HG03060 (cell line): ENCODE measurements around the gene TAOK1.
"Not testable (repeated sequence)": the region's sequence is repeated elsewhere in the genome, so short reads cannot be mapped to it uniquely, and the experiment has no call there.

Experiments used
- ATAC-seq: cut with Tn5 transposase; IDR thresholded peaks from one replicate; pipeline ENCODE4 v1.9.1; 2021; ENCODE audit warnings: low read depth, moderate number of reproducible peaks; ENCODE audit not compliant: unreplicated experiment

TAOK1 gene

DNA sequence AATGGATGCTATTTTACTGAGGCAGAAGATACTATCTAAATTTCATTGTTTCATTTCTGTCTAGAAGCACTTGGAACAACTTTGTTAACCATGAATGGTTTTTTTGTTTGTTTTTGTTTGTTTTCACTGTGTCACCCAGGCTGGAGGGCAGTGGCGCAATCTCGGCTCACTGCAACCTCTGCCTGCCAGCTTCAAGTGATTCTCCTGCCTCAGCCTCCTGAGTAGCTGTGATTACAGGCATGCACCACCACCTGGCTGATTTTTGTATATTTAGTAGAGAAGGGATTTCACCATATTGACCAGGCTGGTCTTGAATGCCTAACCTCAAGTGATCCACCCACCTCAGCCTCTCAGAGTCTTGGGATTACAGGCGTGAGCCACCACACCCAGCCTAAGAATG, 136.2 kb downstream of the TAOK1 start:
- no peak for ATAC-seq

DNA sequence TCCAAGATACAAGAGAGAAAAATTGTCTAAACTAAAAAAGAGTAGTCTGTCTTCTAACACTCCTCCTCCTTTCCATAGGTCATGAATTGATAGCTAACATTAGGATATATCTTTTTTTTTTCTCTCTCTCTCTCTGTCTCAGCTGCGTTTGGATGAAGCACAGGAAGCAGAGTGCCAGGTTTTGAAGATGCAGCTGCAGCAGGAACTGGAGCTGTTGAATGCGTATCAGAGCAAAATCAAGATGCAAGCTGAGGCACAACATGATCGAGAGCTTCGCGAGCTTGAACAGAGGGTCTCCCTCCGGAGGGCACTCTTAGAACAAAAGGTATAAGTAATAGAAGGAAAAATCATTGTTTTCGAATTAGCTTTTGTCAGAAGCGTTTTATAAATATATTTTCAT, 143.8 kb downstream of the TAOK1 start:
- ATAC-seq, result no peak

GRCh38 chr17:29544066-29544465, 153.9 kb downstream of the TAOK1 start:
- ATAC-seq, result no peak

GRCh38 chr17:29546085-29546484, 155.9 kb downstream of the TAOK1 start:
- no peak for ATAC-seq

DNA sequence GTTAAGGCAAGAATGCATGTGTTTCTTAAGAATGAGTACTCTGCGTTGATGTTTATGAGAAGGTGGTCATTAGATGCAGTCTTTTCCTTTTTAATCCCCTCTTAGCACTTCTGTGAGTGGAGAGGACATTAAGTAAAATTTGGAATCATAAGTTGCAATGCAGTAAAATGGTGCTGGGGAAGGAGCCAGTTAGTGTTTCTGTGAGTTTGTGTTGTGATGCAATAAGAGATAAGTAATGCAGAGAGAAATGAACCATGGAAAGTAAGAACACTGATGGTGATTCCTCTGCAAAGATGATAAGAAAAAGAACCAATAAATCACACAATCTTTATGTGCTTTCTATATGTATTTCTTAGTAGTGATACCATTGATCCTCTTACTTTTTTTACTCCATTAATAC, 156.7 kb downstream of the TAOK1 start:
- no peak for ATAC-seq

GRCh38 chr17:29549177-29549923, 159.2 kb downstream of the TAOK1 start:
- ATAC-seq, result no peak

- ATAC-seq, result no peak
These were observed 165.7 kb downstream of the TAOK1 start for GRCh38 chr17:29555840-29556239.

DNA sequence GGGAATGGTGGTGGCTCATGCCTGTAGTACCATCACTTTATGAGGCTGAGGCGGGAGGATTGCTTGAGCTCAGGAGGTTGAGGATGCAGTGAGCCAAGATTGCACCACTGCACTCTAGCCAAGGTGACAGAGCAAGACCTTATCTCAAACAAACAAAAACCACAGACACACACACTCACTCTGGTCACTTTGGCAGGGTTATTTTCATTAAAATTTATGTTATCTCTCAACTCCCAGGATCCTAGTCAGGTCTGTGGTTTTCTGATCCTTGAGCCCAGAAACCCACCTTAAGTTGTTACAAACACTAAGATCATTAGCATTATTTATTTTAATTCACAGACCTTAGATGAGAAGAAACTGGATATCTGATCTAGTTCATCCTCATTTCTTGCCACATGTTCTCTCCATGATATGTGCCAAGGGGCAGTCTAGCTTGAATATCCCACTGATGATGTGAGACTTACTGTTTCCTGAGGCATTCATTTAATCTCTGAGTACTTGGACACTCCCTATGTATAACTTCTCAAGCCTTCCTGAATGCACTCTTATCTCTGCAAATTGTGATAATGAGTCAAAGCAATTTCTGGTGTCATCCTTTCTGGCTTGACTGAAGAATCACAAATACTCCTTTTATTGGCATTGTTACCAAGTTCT, 167.0 kb downstream of the TAOK1 start:
- no peak for ATAC-seq

DNA sequence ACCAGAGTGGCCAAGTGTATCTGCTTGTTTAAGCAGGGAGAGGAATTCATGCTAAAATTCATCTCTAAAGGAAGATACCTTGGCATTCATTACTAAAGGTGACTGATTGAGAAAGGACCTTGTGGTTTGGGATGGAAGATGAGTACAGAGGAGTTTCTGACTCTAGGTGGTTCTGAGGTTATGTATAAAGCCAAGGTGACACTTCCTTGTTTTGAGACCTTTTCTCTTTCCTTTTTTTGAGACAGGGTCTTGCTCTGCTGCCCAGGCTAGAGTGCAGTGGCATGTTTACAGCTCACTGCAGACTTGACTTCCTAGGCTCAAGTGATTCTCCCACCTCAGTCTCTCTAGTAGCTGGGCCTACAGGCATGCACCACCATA, 167.6 kb downstream of the TAOK1 start:
- no peak for ATAC-seq

DNA sequence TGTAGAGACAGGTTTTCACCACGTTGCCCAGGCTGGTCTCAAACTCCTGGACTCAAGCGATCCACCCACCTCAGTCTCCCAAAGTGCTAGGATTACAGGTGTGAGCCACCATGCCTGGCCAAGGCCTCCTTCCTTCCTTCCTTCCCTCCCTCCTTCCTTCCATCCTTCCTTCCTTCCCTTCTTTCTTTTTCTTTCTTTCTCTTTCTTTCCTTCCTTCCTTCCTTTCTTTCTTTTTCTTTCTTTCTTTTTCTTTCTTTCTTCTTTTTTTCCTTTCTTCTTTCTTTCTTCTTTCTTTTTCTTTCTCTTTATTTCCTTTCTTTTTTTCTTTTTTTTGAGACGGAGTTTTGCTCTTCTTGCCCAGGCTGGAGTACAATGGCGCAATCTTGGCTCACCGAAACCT, 168.0 kb downstream of the TAOK1 start:
- ATAC-seq, result not testable (repeated sequence)

GRCh38 chr17:29559640-29560039, 169.5 kb downstream of the TAOK1 start:
- no peak for ATAC-seq

DNA sequence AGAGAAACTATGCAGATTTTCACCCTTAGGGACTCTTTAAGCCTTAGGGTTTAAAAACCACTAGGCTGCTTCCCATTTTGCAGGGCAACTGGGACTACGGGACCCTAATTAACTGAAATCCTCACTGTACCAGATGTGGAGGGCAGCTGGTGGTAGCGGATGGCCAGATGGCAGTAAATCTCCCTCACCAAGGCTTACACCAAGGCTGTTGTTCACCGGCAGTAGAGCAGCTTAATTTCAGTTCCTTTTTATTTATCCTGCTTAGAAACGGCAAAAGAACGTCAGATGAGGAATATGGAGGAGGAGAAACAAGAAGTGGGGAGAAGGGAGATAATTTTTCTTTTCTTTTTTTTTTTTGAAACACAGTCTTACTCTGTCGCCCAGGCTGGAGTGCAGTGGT, 170.2 kb downstream of the TAOK1 start:
- ATAC-seq, result no peak

DNA sequence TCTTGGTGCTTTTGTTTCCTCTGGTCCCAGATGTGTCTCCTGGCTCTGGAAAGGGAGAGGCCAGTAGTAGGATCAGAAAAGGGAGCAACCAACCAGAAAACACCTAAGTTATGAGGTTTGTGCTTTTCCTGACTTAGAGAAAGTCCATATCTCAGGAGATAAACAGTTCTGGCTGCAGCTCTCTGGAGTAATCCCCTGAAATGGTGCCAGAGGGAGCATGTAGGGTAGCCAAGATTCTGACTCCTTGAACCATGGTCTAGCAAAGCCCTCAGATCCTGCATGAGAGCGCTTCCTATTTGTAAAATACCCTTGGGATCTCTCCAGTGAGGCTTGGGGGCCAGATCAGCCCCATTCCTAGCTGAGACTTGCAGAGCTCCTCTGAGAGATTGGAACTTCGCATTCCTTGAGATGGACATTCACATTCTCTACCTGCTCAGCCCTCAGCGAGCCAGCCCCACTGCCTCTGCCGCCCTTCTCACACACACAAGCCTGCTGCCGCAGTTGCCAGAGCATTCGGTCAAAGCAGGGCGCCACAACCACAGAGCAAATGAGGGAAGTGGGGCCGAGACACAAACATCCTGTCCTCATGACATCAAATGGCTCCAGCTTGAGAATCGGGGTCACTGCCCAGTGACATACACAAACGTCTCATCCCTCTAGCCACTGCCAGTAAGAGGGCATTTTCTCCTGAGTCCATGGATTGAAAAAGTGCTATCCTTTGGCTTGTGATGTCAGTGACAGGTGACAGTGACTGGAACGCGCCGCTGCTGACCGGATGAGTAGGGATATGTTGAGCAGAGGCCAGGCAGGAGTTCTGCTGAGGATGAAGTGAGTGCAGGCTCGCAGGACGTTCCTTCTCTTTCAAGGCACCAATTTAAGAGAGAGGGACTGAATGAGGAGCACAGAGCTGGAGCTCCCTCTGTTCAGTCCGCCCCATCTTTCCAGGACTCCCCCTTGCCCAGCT, 171.7 kb downstream of the TAOK1 start:
- no peak for ATAC-seq

DNA sequence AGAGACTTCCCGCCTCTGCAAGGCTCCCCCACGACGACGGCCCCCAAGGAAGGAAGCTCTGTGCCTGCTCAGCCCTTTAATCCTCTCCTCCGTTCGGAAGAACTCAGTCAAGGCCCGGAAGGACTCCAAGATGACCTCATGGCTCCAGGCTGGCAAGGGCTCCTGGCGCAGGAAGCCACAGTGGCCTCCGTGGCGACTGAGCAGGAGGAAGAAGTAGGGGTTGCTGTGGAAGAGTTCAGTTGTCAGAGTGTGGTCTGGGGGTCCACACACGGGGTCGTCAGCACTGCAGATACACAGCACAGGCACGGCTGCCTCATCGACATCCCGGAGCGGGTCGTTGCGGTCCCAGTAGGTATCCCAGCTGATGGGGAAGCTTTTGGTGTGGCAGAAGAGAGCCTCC, 172.5 kb downstream of the TAOK1 start:
- ATAC-seq, result no peak

GRCh38 chr17:29563816-29564215, 173.7 kb downstream of the TAOK1 start:
- no peak for ATAC-seq

DNA sequence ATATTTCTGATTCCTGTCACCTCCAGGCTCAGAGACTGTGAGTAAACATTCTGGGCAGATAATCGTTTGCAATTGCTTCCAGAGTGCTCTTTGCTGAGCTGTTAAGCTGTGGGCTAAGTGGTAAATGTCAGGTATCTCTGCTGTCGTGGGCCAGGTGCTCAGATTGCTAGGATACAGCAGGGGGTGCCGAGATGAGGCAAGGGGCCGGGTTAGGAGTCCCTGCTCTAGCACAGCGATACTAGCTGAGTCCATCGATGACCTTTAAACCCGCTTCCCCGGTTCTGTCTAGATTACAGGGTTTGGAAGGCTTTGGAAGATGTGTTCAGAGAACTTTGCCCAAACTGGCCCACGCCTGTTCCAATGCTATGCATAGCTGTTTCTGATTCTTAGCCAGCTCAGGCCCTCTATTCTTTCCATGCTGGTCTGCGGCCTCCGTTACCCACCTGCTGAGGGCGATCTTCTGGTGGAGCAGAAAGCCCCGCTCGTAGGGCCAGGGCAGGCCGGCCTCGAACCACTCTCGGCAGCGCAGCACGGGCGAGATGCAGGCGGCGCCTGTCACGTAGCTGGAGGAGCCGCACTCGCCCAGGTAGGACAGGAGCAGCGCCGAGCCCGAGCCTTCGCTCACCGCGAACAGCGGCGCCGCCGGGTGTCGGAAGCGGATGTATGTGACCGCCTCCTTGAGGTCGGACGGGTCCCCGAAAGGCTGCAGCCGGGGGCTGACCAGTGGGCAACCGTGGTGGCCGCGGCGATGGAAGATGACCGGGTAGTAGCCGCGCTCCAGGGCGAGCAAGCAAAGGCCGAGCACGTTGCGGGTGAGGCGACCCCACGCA, 175.7 kb downstream of the TAOK1 start:
- ATAC-seq, result no peak

DNA sequence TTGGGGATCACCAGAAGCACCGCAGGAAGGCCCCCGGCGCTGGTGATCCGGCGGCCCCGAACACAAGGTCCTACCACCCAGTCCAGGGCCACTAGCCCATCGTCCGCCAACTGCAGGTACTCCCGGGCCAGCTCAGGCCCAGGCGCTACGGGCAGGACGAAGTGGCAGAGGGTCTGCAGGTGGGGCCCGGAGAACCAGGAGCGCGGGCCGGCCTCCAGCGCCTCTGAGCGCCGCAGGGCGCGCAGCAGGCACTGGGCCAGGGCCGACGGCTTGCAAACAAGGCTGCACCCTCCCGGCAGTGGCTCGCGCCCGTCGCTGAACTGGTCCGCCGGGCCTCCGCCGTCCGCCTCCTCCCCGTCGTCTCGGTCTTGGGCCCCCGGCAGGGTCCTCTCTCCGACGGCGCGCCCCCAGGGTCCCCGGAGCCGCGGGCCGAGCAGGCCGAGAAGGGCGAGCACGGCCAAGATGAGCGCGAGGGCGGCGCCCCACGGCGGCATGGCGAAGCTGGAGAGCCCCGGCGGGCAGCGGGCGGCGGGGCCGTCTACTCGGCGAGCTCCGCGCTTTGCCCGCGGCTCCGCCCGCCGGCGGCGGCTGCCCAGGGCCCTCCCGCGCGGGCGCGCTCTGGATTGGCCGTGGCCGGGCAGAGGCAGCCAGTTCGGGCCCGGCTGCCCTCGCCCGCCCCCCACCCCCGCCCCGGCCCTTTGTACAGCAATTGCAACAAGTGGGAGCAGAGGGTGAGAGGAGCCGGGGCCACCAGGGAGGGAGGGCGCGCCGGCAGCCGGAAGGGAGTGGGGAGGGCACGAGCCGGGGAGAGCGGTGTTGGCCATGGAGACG, 176.5 kb downstream of the TAOK1 start, which contains the start of gene ABHD15:
ABHD15 (minus strand) TSS at position 565 of the 831 bp plus-strand sequence; CDS start at position 494, 71 bp downstream.
- ATAC-seq, result no peak

- no peak for ATAC-seq
These were observed 177.1 kb downstream of the TAOK1 start for GRCh38 chr17:29567304-29567553.

- ATAC-seq, result no peak
These were observed 177.6 kb downstream of the TAOK1 start for GRCh38 chr17:29567554-29568330.
